Measurements from ENCODE around the gene CENPN.

CENPN gene

GRCh38 chr16:81081014-81081413 is 74.0 kb downstream of the CENPN start:
- no peak for DNase-seq (ENCODE audit: low spot score)

All from LoVo (cell line).